GM18502 (cell line): ENCODE measurements around the gene RTF2.
A peak's percentile ranks its signal among the peaks of the same experiment; 100 is the strongest.

ENCODE experiments used
- ATAC-seq: cut with Tn5 transposase; IDR thresholded peaks from one replicate; pipeline ENCODE4 v1.9.1; 2021; ENCODE audit warnings: mild to moderate bottlenecking; ENCODE audit not compliant: unreplicated experiment, poor library complexity

The RTF2 gene

GRCh38 chr20:56437196-56437960, 31.0 kb upstream of the RTF2 start:
- ATAC-seq = no peak

GRCh38 chr20:56438284-56438683, 30.1 kb upstream of the RTF2 start:
- ATAC-seq = no peak

GRCh38 chr20:56439771-56440291, 28.6 kb upstream of the RTF2 start:
- no peak for ATAC-seq

- ATAC-seq = peak; percentile 74
Measured at GRCh38 chr20:56440346-56441007, 27.9 kb upstream of the RTF2 start.

GRCh38 chr20:56442389-56443365, 25.8 kb upstream of the RTF2 start:
- no peak for ATAC-seq

- ATAC-seq = no peak
Measured at GRCh38 chr20:56443654-56444540, 24.5 kb upstream of the RTF2 start.

GRCh38 chr20:56445130-56445529, 23.3 kb upstream of the RTF2 start:
- no peak for ATAC-seq

GRCh38 chr20:56445540-56445939, 22.9 kb upstream of the RTF2 start:
- no peak for ATAC-seq

- ATAC-seq = no peak
Measured at GRCh38 chr20:56447227-56447626, 21.2 kb upstream of the RTF2 start.

GRCh38 chr20:56449459-56449858, 19.0 kb upstream of the RTF2 start:
- no peak for ATAC-seq

- no peak for ATAC-seq
Measured at GRCh38 chr20:56451056-56451765, 17.2 kb upstream of the RTF2 start.

- peak; percentile 90 for ATAC-seq
Measured at GRCh38 chr20:56453352-56453751, 15.1 kb upstream of the RTF2 start.

GRCh38 chr20:56454754-56455153, 13.7 kb upstream of the RTF2 start:
- ATAC-seq = peak; percentile 54

GRCh38 chr20:56458206-56458821, 10.1 kb upstream of the RTF2 start:
- ATAC-seq = no peak

GRCh38 chr20:56460459-56460858, 8.0 kb upstream of the RTF2 start:
- ATAC-seq = no peak

GRCh38 chr20:56461576-56461975, 6.9 kb upstream of the RTF2 start:
- ATAC-seq = no peak

- ATAC-seq = no peak
Measured at GRCh38 chr20:56463428-56463827, 5.0 kb upstream of the RTF2 start.

- ATAC-seq = no peak
Measured at GRCh38 chr20:56465997-56466396, 2.4 kb upstream of the RTF2 start.

- ATAC-seq = peak; percentile 9
Measured at GRCh38 chr20:56467968-56468315, 485 bp upstream of the RTF2 start.
